Measurements from ENCODE around the gene SCRN1. TPM values are rescaled to one million over a fixed set of nuclear protein-coding genes. Genes with fewer than 3 reads are reported as not detected.

SCRN1 gene
- total RNA-seq, 4 donors from 2014 or later: 15.0 to 24.5 (median 17.3) TPM

DNA sequence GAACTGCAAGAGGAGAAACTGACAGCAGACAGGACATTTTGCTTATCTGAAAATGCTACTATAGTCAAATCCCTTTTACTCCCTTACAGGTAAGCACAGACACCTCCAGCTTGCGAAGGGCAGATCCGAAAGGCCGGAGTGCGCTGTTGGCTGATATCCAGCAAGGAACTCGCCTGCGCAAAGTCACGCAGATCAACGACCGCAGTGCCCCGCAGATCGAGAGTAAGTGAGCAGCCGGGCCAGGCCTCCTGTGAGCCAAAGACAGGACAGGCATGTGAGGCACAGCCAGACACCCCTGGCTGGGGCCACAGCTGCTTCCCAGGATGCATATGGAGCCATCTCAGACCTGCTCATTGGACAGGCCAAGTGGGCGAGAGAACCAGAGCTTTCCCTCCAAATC is 113.9 kb downstream of the SCRN1 start:
- H3K27ac ChIP-seq: no peak overlapping the region
- DNase-seq: no peak
- no peaks in the 10 kb centered on the region for H3K9me3 ChIP-seq
- intact Hi-C loops (cut with DNase I; ENCODE audit: low total_unique reads): loop anchor here (5.0 kb wide), 1 partner anchor 47 kb away; no protein-coding TSS in a partner anchor
- 95 to 100% methylated on average over 1 to 13 of the region's 13 CpGs for WGBS, 2 donors (ENCODE audit: low coverage in 1 of 2)
- H3K27me3 ChIP-seq: no peaks in the 10 kb centered on the region
- no peak for TF ChIP-seq CTCF (IDR thresholded peaks at IDR 0.05)
- no peak for TF ChIP-seq POLR2AphosphoS5 (IDR thresholded peaks at IDR 0.05)
- TF ChIP-seq EP300 (IDR thresholded peaks at IDR 0.05; ENCODE audit: low read depth): no peak
- no peak for TF ChIP-seq POLR2A (IDR thresholded peaks at IDR 0.05)
- peaks cover 0 to 4% (median 0%) of the 10 kb centered on the region in 4 donors for H3K4me1 ChIP-seq
- no peaks in the 10 kb centered on the region for H3K36me3 ChIP-seq
- in situ Hi-C loops (cut with MboI; ENCODE audit: low pct_ligation_motif_present in 1 of 4, low pct_unique_long_range_greater_than_20kb in 1 of 4, low sequenced_read_pairs in 3 of 4): no loop called here
- H3K4me3 ChIP-seq: no peak overlapping the region

GRCh38 chr7:29873644-29874294 is 115.8 kb downstream of the SCRN1 start:
- H3K4me1 ChIP-seq: no peaks in the 10 kb centered on the region
- H3K27me3 ChIP-seq: no peaks in the 10 kb centered on the region
- TF ChIP-seq EP300 (IDR thresholded peaks at IDR 0.05; ENCODE audit: low read depth): no peak
- no peak for TF ChIP-seq POLR2AphosphoS5 (IDR thresholded peaks at IDR 0.05)
- TF ChIP-seq CTCF (IDR thresholded peaks at IDR 0.05): no peak
- TF ChIP-seq POLR2A (IDR thresholded peaks at IDR 0.05): no peak
- 89 to 93% methylated on average over 3 to 4 of the region's 4 CpGs for WGBS, 2 donors (ENCODE audit: low coverage in 1 of 2)
- in situ Hi-C loops (cut with MboI; ENCODE audit: low pct_ligation_motif_present in 1 of 4, low pct_unique_long_range_greater_than_20kb in 1 of 4, low sequenced_read_pairs in 3 of 4) (no loop called here), intact Hi-C loops (cut with DNase I; ENCODE audit: low total_unique reads) (no loop called here)
- H3K36me3 ChIP-seq: no peaks in the 10 kb centered on the region
- H3K9me3 ChIP-seq: no peaks in the 10 kb centered on the region
- no peak overlapping the region for H3K27ac ChIP-seq
- no peak overlapping the region for H3K4me3 ChIP-seq
- DNase-seq: no peak

- Histone ChIP-seq H3K4me3 (no peak overlapping the region), H3K27ac (no peak overlapping the region), H3K9me3 (no peaks in the 10 kb centered on the region), H3K4me1 (no peaks in the 10 kb centered on the region), H3K27me3 (no peaks in the 10 kb centered on the region), H3K36me3 (no peaks in the 10 kb centered on the region)
- WGBS, 2 donors (ENCODE audit: low coverage in 1 of 2): 58 to 68% methylated on average over 3 to 5 of the region's 5 CpGs
- TF ChIP-seq EP300 (IDR thresholded peaks at IDR 0.05; ENCODE audit: low read depth): no peak
- TF ChIP-seq POLR2A (IDR thresholded peaks at IDR 0.05): no peak
- no peak for TF ChIP-seq POLR2AphosphoS5 (IDR thresholded peaks at IDR 0.05)
- no peak for TF ChIP-seq CTCF (IDR thresholded peaks at IDR 0.05)
- intact Hi-C loops (cut with DNase I; ENCODE audit: low total_unique reads) (no loop called here), in situ Hi-C loops (cut with MboI; ENCODE audit: low pct_ligation_motif_present in 1 of 4, low pct_unique_long_range_greater_than_20kb in 1 of 4, low sequenced_read_pairs in 3 of 4) (no loop called here)
- no peak for DNase-seq
Measured at GRCh38 chr7:29871787-29872398, 117.7 kb downstream of the SCRN1 start.

Small RNAs within 50 kb of the gene (small RNA-seq; reads per million reads assigned to genes)
- gene RF01210: 0 reads per million in 4 donors

Other genes with a start within 250 kb of the SCRN1 start
- 1 to 10 TPM in 1 of 4 donors, under 1 TPM in 1, not detected in 2; 0.41 to 3.7 TPM for gene WIPF3, start 183.3 kb downstream of the SCRN1 start, total RNA-seq
- gene FKBP14, start 36.9 kb upstream of the SCRN1 start, total RNA-seq: 10 to 100 TPM in 2 of 4 donors, 1 to 10 TPM in 1, under 1 TPM in 1; 0.75 to 12.7 (median 9.6) TPM
- 10 to 100 TPM in 3 of 4 donors, 1 to 10 TPM in 1; 6.6 to 16.4 (median 13.1) TPM for gene PLEKHA8, start 38.6 kb upstream of the SCRN1 start, total RNA-seq
- gene MTURN, start 145.2 kb upstream of the SCRN1 start, total RNA-seq: 10 to 100 TPM in 3 of 4 donors, 1 to 10 TPM in 1; 7.9 to 28.3 (median 15.0) TPM